GM18873 (cell line): Measurements from ENCODE around the gene GAL3ST1.
"Not testable (repeated sequence)": the region's sequence is repeated elsewhere in the genome, so short reads cannot be mapped to it uniquely, and the experiment has no call there.

Source experiments
- ATAC-seq: cut with Tn5 transposase; IDR thresholded peaks from one replicate; pipeline ENCODE4 v1.9.1; 2021; ENCODE audit warnings: mild to moderate bottlenecking, moderate library complexity, moderate number of reproducible peaks; ENCODE audit not compliant: unreplicated experiment, low FRiP score

GAL3ST1 gene

DNA sequence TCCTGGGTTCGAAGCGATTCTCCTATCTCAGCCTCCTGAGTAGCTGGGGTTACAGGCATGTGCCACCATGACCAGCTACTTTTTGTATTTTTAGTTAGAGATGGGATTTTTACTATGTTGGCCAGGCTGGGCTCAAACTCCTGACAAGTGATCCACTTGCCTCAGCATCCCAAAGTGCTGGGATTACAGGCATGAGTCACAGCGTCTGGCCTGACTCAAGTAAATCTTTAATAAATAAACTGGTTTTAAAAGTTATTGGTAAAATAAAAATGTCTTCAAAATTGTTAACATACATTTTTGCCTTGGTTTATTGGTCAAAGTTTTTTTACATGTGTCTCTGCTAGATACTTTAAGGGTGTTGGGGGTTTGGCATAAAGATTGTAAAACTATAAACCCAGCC lies 24.5 kb upstream of the GAL3ST1 start:
- ATAC-seq, result no peak

DNA sequence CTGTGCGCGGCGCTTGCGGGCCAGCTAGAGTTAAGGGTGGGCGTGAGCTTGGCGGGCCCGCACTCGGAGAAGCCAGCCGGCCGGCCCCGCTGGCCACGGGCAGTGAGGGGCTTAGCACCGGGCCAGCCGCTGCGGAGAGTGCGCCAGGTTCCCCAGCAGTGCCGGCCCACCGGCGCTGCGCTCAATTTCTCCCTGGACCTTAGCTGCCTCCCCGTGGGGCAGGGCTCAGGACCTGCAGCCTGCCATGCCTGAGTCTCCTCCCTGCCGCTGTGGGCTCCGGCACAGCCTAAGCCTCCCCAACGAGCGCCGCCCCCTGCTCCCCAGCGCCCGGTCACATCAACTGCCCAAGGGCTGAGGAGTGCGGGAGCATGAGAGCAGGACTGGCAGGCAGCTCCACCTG lies 22.4 kb upstream of the GAL3ST1 start:
- ATAC-seq, result no peak

DNA sequence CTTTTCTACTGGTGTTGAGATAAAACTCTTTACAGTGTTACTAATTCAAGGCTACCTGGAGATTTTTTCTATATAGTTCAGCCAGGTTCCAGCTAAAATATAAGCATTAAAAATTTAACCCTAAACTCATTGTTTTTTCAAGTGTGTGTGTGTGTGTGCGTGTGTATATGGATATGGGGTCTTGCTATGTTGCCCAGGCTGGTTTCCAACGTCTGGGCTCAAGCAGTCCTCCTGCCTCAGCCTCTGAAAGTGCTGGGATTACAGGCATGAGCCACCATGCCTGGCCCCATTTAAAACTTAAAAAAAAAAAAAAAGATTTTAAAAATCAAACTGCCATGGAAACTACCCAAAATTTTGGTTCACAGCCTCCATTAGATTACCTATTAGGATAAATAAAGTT lies 21.7 kb upstream of the GAL3ST1 start:
- no peak for ATAC-seq

DNA sequence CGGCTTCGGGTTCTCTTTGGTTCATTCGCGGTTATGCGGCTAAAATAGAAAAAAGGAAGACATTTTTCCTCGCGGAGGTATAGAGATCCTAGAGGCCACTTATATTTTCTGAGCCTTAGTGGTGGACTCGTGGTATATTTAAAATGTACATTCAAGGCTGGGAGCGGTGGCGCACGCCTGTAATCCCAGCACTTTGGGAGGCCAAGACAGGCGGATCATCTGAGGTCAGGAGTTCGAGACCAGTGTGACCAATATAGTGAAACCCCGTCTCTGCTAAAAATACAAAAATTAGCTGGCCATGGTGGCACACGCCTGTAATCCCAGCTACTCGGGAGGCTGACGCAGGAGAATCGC lies 17.9 kb upstream of the GAL3ST1 start:
- ATAC-seq, result not testable (repeated sequence)

DNA sequence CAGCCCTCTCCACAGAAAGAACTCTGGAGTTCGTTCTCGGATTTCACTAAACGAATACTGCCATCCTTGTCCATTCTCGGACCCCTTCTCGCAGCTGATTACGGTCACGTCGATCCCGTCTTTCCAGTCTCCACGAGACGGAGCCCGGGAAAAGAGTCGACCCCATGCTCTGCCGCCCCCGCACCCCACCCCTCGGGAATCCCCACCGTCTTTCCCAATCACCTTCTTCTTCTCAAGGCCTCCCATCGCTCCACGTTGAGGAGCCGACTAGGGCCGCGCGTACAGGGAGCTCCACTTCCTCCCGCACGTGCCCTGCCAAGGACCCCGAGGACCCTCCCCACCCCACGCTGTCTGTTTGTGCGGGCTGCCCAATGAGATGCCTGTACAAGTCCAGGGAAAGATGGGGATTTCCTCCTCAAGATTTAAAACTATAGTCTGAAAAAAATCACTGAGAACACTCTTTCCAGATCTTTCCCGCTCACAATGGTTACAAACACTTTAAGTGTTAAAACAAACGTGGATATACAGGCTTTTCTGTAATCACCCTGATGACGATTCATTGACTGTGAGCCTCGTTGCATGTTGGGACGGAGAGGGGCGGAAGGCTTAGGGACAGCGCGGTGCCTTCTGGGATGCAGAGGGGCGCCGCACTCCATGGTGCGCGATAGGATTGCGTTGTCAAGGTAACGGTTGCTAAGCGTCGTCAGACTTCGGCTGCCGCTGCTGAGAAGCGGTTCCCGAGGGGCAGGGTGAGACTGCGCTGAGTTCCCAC lies 17.3 kb upstream of the GAL3ST1 start, which contains the start of gene PES1:
PES1 (minus strand) TSS at position 323 of the 772 bp plus-strand sequence; CDS start at position 246, 77 bp downstream.
- ATAC-seq, result peak; percentile 91

DNA sequence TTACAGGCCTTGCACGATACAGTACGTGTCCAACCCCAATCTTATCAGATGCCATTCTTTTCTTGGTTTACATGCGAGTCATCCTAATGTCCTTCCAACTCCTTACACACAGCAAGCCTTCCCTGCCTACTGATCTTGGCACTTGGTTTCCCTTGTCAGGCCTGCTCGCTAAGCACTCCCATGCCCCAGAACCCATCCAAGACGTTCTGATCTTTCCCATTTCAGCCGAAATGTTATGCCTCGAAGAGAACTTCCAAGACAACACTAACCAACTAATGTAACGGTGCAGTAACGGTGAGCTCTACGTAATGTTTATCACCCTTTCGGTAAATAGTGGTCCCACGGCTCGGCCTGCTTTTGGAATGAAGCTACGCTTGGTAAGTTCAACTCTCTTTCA lies 16.7 kb upstream of the GAL3ST1 start:
- ATAC-seq, result no peak

DNA sequence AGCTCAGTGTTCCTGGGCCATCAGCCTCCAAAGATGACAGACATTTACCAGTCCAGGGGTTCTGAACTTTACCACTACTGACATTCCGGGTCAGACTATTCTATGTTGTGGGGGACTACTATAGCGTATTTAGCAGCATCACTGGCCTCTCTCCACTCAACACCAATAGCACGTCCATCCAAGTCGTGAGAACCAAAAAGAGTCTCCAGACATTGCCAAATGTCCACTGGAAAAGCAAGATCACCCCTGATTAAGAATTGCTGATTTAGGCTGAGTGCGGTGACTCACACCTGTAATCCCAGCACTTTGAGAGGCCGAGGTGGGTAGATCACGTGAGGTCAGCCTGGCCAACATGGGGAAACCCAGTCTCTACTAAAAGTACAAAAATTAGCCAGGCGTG lies 11.9 kb upstream of the GAL3ST1 start:
- no peak for ATAC-seq

DNA sequence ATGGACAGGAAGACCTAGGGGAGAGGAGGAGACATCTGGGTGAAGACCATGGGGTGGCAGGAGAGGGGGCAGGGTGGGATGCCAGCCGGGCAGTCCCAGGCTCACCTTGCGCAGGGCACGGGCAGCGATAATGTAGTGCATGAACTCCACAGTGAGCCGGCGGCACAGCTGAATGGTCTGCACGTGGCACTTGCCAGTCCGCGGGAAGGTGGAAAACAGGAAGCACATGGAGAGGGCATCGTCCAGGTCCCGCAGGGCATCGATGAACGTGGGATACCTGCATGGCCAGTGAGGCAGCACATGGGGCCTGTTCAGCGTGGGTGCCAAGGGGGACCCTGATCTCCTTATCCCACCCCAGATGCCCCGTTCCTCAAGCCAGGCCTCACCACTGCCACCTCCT lies 10.0 kb upstream of the GAL3ST1 start:
- ATAC-seq, result no peak

DNA sequence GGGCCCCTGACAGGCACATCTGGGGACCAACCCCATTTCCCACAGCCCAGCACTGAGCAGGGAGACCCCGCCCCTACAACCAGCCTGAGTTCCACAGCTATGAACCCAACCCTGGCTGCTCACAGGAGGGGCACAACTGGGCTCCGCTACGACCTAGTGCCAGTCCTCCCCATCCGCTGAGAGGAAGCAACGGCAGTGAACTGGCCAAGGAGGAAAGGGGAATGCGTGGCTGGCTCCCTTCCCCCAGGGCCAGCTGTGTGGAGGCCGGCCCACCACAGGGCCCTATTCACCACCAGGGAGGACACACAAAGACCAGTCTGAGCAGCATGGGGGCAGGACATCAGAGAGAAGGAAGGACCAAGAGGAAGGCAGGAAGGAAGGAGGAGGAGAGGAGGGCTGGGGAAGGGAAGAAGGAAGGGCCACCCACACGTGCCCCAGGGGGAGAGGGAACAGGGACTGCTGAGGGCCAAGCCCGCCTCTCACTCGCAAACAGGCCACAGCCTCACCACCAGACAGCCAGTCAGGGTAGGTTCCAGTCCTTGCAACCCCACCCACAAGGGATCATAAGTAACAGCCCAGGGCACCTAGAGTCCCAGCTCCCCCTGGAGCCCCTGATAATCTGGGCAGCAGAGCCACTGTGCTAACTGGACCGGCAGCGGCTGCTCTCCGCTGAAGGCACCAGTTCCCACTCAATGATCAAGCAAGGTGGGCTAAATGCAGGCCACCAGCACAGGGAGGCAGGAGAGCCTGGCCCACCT lies 8.5 kb upstream of the GAL3ST1 start:
- ATAC-seq, result no peak

DNA sequence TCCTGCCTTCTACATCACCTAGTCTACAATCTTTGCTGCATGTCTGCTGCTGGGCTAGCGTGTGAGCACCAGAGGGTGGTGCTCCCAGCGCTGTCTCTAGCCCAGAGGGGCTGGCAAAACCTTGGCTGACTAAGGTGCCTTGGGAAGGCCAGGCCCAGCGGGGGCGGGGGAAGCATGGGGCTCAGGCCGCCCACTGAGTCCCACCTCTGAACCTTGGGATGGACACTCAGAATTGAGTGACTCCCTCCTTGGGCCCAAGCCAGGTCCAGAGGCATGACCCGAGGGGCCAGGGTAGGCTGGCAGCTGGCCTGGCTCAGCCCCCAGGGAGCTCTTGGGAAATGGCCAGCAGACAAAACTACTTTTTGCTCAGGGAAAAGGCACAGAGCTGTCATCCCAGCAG lies 7.6 kb upstream of the GAL3ST1 start:
- no peak for ATAC-seq

DNA sequence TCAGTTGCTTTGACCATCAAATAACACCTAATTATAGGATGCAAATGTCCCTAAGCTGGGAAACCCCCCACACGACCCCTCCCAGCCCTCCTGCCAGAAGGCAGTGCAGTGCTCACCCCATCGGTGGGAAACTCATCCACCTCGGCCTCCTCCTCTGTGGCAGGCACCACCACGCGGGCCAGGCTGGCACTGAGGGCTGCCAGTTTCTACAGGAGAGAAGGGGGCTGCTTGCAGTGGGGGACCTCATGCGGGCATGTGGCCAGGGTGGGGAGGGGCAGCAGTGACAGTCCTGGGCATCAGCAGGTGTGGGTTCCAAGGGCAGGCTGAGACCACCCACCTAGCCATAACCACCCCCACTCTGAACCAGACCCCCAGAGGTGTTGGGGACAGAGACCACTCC lies 6.4 kb upstream of the GAL3ST1 start:
- no peak for ATAC-seq

DNA sequence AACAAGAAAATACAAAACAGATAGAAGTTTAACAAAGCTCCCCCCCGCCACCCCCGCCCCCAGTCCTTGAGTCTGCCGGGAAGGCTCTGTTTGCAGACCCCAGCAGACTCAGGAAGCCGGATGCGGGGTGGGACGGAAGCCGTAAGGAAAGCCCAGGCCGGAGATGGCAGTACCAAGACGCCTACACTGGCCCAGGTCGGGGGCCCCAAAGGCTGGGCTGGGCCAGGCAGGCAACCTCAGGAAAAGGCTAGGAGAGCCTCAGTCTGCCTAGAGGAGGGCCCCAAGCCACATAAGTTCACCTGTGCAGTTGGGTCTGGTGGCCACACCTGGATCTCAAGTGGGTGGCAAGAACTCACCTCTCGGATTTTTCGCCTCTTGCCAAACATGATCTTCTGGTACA lies 4.0 kb upstream of the GAL3ST1 start:
- ATAC-seq, result no peak

DNA sequence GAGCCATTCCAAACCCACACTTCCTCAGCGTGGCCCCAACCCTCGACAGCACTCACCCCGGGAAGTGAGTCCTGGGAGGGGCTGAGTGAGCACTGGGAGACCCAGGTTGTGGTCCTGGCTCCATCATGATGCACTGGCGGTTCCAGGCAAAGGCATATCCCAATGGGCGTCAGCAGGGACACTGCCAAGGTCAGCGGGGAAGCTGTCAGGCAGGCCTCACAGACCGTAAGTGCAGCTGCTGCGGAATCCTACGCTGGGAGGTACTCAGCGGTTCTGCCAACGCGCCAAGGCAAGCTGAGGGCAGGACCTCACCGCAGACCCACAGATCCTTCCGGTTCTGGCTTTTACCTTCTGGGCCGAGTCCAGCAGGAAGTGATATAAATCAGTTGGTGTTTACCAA lies 1.4 kb upstream of the GAL3ST1 start:
- ATAC-seq, result no peak

DNA sequence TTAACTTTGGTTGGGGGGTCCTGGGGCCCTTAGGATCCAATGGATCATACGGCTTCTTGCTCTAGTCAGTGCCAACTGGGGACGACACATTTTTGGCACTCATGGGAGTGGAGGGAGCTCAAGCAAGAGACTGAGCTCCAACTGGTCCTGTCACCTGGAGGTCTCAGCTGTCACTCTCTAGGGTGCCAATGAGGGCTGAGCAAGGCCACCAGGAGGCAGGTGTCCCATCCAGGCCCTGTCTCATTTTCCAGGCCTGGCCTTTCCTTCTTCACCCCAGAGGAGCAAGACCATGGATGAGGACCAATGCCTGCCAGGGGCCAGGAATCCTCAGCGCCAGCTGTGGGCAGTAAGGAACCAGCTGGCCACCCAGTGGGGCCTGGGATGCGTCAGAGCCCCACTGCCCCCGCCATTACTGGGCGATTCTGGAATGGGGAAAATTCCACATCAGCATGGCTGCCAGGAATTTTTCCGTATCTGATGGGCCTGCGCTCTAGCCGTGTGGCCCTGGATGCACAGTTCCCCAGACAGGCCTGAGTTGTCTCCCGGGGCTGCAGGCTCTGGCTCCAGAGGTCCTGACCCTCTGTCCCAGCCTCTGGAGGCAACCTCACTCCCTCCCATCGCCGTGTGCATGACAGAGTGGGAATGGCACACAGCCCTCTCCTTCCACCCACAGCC lies 669 bp upstream of the GAL3ST1 start:
- ATAC-seq, result no peak

DNA sequence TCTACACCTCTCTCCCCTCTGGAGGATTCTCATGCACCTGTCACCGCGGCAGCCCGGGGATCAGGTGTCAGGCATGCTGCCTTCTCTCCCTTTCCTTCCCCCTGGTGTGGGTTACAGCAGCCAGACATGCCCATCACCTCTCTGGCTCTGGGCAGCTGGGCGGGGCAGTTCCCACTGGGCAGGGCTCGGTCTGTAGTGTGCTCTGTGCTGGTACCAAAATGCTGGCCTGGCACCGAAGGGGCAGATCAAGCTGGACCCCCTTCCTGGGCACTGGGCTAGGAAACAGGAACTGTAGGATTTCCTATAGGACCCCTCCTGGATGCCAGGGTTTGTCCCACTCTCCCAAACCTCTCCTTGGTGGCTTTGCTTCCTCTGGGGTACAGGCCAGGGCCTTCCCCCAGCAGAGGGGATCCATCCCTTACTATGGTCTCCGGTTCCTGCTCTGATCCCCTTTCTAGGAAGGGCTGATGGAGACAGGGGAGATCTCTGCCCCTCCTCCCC lies 821 bp downstream of the GAL3ST1 start:
- no peak for ATAC-seq

DNA sequence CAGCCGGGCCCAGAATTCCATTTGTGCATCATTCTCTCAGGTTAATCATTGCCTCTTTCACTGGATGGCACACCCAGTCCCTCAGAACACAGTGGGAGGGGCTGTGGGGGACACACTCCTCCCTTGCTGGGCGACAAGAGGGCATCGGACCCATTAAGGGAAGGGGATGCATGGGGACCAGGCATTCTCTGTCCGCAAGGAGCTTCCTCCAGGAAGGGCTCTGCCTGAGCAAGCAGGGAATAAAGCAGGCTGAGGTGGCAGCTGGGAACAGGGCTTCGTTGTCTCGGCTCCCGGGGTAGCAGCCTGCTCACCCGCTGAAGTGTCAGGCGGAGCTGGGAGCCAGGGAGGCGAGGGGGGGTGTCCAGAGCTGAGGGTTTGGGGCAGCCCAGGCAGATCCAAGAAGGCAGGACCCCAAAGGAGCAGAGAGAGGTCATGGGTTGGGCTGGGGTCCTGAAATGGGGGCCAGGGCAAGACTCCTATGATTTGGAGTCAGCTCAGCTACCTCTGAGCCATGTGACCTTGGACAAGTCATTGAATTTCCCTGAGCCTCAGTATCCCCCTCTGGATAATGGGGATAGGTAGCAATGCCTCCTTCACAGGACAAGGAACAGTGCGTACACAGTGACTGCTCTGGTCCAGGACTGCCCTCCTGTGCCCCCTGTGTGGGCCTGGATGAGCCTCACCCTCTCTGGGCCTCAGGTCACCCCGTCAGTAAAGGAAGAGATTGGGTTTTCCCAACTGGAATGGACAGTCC lies 1.4 kb downstream of the GAL3ST1 start:
- no peak for ATAC-seq

DNA sequence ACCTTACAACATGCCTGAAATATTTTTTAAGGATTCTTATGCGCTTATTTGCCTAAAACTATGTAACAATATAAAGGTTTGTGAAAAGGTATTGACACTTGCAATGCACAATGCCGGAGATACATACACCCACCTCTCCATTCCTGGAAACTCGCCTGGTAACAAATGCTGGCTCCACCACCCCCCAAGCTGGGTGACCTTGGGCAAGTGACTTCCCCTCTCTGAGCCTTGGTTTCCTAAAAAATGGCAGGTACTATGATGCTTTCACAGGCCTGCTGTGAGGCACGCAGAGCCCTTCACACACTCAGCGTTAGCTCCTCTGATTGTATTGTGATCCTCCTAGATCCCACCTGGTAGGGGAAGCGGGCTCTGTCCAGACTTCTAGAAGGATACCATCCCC lies 2.3 kb downstream of the GAL3ST1 start:
- no peak for ATAC-seq

DNA sequence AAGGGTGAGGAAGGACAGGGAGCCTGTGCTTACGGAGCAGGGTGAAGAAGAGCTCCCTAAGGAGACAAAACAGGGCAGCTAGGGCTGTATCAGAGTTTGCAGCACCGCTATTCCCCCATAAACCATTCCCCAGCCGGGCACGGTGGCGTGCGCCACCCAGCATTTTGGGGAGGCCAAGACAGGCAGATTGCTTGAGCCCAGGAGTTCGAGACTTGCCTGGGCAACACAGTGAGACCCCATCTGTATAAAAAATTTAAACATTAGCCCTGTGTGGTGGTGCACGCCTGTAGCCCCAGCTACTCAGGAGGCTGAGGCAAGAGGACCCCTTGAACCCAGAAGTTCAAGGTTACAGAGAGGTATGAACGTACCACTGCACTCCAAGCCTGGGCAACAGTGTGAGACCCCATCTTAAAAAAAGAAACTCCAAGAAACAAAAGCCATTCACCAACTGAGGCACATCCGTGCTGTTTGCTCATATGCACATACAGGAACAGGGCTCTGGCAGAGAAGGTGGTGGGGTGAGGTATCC lies 4.7 kb downstream of the GAL3ST1 start:
- ATAC-seq, result no peak

DNA sequence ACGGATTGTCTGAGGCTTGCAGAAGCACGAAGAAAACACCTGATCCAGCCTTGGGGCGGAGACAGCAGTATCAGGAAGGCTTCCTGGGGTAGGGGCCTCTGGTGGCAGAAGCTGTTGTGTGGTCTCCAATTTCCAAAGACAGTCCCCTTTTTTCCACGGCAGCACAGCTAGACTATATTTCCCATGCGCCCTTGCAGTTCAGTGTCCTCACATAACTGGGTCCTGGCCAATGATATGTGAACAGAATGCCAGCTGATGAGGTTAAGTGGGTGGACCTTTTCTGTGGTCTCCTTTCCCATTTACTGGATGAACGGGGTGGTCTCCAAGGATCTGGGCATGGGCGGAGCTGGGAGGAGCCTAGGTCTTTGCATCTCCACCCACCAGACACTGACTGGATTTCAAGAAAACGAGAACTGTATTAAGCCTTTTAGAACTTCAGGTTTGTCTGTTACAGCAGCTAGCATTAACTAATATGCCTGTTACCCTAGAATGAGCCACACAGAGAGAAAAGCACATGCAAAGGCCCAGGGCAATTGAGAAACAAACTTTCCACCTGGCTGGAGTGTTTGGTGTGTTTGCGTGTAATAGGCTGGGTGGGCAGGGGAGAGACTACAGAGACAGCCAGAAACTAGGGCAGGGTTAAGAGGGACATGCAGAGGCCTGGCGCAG lies 6.2 kb downstream of the GAL3ST1 start:
- no peak for ATAC-seq

DNA sequence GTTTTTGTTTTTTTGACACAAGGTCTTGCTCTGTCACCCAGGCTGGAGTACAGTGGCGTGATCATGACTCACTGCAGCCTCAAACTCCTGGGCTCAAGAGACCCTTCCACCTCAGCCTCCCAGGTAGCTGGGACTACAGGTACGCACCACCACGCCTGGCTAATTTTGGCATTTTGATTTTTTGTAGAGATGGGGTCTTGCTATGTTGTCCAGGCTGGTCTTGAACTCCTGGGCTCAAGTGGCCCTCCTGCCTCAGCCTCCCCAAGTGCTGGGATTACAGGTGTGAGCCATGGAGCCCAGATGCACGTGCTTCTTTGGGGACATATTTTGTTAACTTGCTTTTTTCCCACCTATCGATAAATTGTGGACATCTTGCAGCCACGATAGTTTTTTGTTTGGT lies 7.2 kb downstream of the GAL3ST1 start:
- not testable (repeated sequence) for ATAC-seq
